Measurements from ENCODE around the gene LYRM4. TPM values are rescaled to one million over a fixed set of nuclear protein-coding genes. Genes with fewer than 3 reads are reported as not detected.

The LYRM4 gene
- 20.1 and 29.9 TPM in 2 replicates for total RNA-seq

DNA sequence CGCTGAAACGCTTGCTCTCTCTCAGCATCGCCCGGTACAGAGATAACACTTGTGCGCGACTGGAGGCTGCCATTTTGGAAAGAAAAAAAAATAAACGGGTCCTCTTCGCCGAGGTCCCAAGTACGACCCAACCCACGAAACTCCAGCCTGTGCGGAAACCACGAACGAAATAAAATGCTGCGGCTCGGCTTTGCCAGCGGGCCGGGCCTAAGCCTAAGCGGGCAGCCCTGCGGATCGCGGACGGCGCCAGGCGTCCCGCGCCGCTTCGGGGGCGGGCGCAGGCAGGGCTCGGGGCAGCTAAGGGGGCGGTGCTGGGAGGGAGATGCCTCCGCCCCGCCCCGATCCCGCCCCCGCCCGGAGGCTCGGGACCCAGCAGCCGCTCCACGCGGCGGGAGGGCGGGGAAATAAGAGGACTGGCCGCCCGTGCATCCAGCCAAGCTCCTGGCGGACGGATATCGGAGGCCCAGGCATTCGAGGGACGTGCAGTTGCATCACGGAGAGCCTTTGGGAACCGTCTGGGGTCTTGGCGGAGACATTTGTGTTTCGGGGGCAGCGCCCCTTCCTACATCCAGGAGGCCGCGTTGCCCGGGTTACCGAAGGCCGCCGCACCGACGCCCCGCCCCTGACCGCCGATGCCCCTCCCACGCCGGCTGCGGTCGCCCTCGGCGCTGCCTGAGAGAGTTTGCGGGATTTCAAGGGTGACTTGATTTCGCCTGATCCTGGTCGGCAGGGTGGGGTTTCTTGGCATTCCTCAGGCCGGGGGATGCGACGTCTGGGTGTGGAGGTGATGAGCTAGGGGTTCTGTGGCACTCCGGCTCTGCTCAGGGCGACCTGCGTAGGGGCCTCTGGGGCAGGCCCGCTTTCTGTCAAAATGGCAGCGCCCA lies at the start of gene LYRM4, which contains the start of gene FARS2:
Gene LYRM4, minus strand, starts transcription at position 290 of the 884 bp plus-strand sequence. Its CDS starts 217 bp downstream, at position 73.
Gene FARS2, plus strand, starts transcription at position 853 of the 884 bp plus-strand sequence.

DNA sequence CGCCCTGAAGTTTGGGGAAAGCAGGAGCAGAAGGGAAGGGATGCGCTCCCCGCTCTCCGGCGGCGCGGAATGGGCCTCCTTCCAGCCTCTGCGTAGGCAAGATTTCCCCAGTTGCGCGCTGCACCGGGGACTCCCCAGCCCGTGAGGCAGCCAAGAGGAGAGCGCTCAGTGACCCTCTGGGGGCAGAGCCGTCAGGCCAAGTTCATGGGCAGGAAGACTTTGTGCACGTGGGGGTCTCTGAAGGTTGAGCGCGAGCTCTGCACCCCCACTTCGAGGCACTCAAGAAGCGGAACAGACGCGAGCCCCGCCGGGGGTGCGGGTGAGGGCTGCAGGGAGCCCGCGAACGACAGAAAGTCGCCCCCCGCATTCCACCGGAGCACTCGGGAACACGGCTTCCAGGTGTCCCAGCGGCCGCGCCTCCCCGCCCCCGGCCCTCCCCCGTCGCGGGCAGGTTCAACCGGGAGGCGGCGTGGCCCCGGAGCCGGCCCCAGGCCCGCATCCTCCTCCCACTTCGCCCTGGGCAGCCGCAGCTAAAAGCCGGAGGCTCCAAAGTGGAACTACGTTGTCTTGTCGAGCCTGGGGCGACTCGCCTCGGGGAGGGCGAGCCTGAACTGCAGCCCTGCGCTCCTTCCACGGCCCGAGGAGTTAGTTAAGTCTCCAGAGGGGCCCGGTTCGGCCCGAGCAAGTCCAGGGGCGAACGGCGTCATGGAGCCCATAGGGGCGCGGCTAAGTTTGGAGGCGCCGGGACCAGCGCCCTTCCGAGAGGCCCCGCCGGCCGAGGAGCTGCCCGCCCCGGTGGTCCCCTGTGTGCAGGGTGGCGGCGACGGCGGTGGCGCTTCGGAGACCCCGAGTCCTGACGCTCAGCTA lies 175.7 kb downstream of the LYRM4 start, which contains the start of gene PPP1R3G:
Gene PPP1R3G, plus strand, starts transcription at position 561 of the 867 bp plus-strand sequence. Its CDS starts 145 bp downstream, at position 706.

Other genes starting within 250 kb of the LYRM4 start
- gene PPP1R3G, start 175.6 kb downstream of the LYRM4 start, total RNA-seq: 1.7 and 8.7 TPM in 2 replicates
- 27.3 and 27.8 TPM in 2 replicates for gene FARS2, start 563 bp upstream of the LYRM4 start, total RNA-seq